ENCODE results near the gene MAP3K9. TPM values are rescaled to one million over a fixed set of nuclear protein-coding genes. Genes with fewer than 3 reads are reported as not detected.

The MAP3K9 gene
- total and polyA plus RNA-seq, 9 of the 15 experiments (the other 6 are each of a cell fraction or from before 2014, with no cell fraction given) = 0.03 to 0.60 (median 0.36) TPM

- Histone ChIP-seq H3K27ac (ENCODE audit: extremely low read depth, low read depth, low read length) (no peak overlapping the region), H3K9me1 (ENCODE audit: control insufficient read depth, insufficient read depth, low read length) (no peaks in the 10 kb centered on the region), H3K36me3 (ENCODE audit: control insufficient read depth, insufficient read depth, low read length) (no peaks in the 10 kb centered on the region), H4K20me1 (replicated peaks; ENCODE audit: control insufficient read depth, insufficient read depth, low read length) (no peaks in the 10 kb centered on the region), H3K27me3 (ENCODE audit: control insufficient read depth in 2 of 2, insufficient read depth in 2 of 2, low read length in 2 of 2) (peaks cover 0 to 12% of the 10 kb centered on the region in 2 experiments; a peak in 1 of 5 replicates), H2AFZ (ENCODE audit: low read depth, low read length) (no peak overlapping the region), H3K9me3 (replicated peaks; ENCODE audit: control insufficient read depth, insufficient read depth, low read depth, low read length) (no peaks in the 10 kb centered on the region), H3K79me2 (ENCODE audit: control insufficient read depth, insufficient read depth, low read length) (no peaks in the 10 kb centered on the region), H3K4me2 (ENCODE audit: insufficient read depth, low read length) (no peak overlapping the region), H3K4me3 (no peak overlapping the region), H3K9ac (ENCODE audit: insufficient read depth in 1 of 2, low read depth in 2 of 2, low read length in 2 of 2) (no peak overlapping the region), H3K4me1 (replicated peaks in 1 of 2; ENCODE audit: control insufficient read depth in 2 of 2, insufficient read depth in 2 of 2, low read length in 2 of 2) (no peaks in the 10 kb centered on the region)
- CTCF ChIA-PET (ENCODE audit: low intra/inter-chr PET ratio) = no interaction called here
- in situ Hi-C loops (cut with MboI) (no loop called here), intact Hi-C loops (cut with micrococcal nuclease) (no loop called here)
- WGBS (ENCODE audit: insufficient coverage, low coverage, missing lambda C conversion rate) = 14% methylated on average over 3 of the region's 3 CpGs
- no peak for FAIRE-seq
- TF ChIP-seq FOXP1 (CRISPR knock-in tag; IDR thresholded peaks at IDR 0.05) (no peak), FOXM1 (IDR thresholded peaks at IDR 0.05; ENCODE audit: low read depth) (no peak), FOXM1 (CRISPR knock-in tag; IDR thresholded peaks at IDR 0.05; ENCODE audit: low read depth) (no peak), THAP7 (CRISPR knock-in tag; IDR thresholded peaks at IDR 0.05) (no peak), THAP12 (CRISPR knock-in tag; IDR thresholded peaks at IDR 0.05) (no peak), ZNF778 (CRISPR knock-in tag; IDR thresholded peaks at IDR 0.05) (no peak), ZBTB34 (CRISPR knock-in tag; IDR thresholded peaks at IDR 0.05) (no peak), TRIM25 (IDR thresholded peaks at IDR 0.05; ENCODE audit: borderline replicate concordance) (no peak), ZNF75A (CRISPR knock-in tag; IDR thresholded peaks at IDR 0.05) (no peak), FOXO4 (CRISPR knock-in tag; IDR thresholded peaks at IDR 0.05) (no peak), HNRNPUL1 (IDR thresholded peaks at IDR 0.05; ENCODE audit: low read length) (no peak)
- BruUV-seq (replicated peaks) = no TSS peak
- DNase-seq (ENCODE audit: extremely low read depth in 1 of 4, low spot score in 3 of 4) = no peak
- no peak for ATAC-seq
- POLR2A ChIA-PET = interaction anchor here (0.6 to 0.7 kb wide), 2 partner anchors 43 to 407 kb away, joined by 3 read pairs; no protein-coding TSS in a partner anchor
These were observed 15.7 kb downstream of the MAP3K9 start for GRCh38 chr14:70793637-70794036.
